ENCODE measurements around the gene HSP90AB1. TPM values are rescaled to one million over a fixed set of nuclear protein-coding genes. Genes with fewer than 3 reads are reported as not detected.

The HSP90AB1 gene
- total RNA-seq, 1 donor from 2014 or later = 762 TPM

DNA sequence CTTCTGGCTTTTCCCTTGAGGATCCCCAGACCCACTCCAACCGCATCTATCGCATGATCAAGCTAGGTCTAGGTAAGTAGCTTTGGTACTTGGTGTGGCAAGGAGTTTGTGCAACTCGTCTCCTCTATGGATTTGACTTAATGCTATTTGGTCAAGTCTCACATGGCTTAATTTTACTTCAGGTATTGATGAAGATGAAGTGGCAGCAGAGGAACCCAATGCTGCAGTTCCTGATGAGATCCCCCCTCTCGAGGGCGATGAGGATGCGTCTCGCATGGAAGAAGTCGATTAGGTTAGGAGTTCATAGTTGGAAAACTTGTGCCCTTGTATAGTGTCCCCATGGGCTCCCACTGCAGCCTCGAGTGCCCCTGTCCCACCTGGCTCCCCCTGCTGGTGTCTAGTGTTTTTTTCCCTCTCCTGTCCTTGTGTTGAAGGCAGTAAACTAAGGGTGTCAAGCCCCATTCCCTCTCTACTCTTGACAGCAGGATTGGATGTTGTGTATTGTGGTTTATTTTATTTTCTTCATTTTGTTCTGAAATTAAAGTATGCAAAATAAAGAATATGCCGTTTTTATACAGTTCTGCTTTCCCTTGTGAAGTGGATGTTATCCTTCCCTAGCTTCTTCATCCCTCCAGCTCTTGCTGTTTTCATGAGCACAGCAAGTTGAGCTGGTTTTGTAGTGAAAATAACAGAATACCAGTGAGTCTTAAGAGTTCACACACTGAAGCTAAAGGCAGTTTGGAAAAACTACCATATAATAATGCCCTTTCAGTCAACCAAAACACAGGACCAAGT lies 6.6 kb downstream of the HSP90AB1 start:
- intact Hi-C loops (cut with micrococcal nuclease) = loop anchor here (1.0 kb wide), 1 partner anchor 81 kb away; no protein-coding TSS in a partner anchor

GRCh38 chr6:44254191-44255104 lies 7.5 kb downstream of the HSP90AB1 start:
- intact Hi-C loops (cut with micrococcal nuclease) = no loop called here

GRCh38 chr6:44255105-44255808 lies 8.4 kb downstream of the HSP90AB1 start:
- intact Hi-C loops (cut with micrococcal nuclease) = no loop called here

DNA sequence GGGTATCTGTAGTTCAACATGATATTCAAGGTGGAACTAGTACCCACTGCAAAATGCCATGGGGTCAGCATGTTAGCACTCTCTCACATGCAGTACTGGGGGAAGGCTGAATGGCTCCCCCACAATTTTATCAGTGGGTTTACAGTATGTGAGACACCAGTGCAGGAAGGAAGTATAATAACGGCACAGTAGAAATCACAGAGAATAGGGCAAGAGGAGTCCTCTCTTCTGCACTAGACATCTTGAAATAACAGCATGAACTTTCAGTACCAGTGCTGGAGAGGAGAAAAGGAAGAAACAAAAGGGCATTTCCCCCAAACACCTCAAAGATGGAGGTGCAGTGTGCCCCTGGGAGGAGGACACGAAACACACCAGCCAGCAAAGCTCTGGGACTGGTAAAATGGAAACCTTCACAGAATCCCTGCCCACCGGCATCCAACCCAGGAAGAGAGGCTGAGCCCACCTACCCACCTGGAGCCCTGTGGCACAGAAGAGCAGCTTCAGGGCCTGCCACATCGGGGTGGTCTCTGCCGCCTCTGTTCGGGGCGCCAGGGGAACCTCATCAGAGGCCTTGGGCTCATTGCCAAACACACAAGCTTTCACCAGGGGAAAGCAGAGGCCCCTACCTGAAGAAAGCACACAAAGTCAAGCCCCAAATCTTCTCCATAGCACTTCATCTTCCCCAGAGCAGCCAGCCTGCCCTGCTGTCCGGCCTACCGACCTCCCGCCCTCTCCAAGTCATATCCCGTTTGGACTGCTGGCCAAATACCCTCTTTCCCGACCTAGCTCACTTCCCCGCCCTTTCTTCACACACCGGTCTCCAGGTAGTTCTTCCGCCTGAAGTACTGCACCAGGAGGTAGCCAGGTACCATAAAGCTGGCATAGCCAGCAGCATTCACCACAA lies 9.2 kb downstream of the HSP90AB1 start:
- intact Hi-C loops (cut with micrococcal nuclease) = no loop called here

- intact Hi-C loops (cut with micrococcal nuclease) = loop anchor here (1.0 kb wide), 3 partner anchors 9 to 84 kb away; partner anchors contain the start of genes HSP90AB1 and NFKBIE
Measured at GRCh38 chr6:44256775-44257024, 9.8 kb downstream of the HSP90AB1 start.

DNA sequence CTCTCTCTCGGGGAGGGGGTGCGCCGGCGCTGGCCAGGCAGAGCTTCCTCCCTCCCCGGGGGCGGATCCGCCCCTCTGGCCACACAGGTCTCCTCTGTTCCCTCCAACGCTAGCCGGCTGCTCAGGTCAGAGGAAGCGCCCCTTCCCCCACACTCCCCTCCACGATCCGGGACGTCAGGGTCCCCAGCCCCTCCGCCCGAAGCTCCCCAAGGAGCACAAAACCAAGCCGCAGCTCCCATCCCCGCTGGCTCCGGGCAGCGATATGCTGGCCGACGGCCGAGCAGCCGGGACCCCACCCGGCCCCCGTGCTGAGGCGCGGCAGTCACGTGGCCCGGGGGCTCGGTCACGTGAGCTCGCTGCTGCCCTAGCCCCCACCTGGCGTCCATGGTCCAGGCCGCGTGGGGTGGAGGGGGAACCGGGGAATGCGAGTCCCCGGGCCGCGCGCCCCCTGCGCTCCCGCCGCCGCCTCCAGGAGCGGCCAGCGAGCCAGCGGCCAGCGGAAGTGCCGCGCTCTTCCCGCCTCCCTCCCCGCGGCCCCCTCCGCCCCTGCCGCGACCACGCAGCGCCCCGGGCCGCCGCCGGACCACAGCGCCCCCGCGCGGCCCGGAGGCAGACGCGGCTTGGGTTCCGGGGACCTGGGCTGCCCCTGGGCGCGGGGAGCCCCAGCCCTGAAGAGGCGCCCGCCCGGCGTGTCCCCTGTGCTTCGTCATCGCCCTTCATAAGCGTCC lies 10.3 kb downstream of the HSP90AB1 start, which contains the start of gene SLC35B2:
TSS of gene SLC35B2 (minus strand) at position 504 of the 728 bp plus-strand sequence. CDS start at position 386, 118 bp downstream.
- intact Hi-C loops (cut with micrococcal nuclease) = loop anchor here (1.0 kb wide), 3 partner anchors 8 to 85 kb away; partner anchors contain the start of genes HSP90AB1 and NFKBIE

- intact Hi-C loops (cut with micrococcal nuclease) = loop anchor here (1.0 kb wide), 3 partner anchors 7 to 86 kb away; partner anchors contain the start of genes HSP90AB1 and NFKBIE
Measured at GRCh38 chr6:44257753-44258324, 10.9 kb downstream of the HSP90AB1 start.

DNA sequence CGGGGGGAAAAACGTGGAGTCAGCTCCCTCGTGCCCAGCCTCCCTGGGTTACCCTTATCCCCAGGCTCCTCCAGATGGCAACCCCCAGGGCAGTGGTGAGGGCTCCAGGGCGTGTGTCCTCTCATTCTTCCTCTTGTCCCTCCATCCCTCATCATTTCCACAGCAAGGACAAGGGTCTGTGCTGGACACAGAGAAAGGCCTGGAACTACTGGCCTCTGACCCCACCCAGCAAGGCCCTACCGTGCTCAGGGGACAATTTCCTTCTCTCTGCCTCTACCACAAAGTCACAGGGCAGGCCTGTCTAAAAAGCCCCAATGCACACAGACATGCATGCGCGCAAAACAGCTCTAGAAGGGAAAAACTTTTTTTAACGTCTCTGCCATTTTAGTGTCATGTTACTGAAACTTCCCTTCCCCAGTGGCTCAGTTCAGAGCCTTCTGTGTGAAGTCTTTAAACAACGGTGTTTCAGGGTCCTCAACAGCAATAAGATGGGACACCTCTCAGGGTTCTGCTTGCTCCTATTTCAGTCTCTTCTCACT lies 11.5 kb downstream of the HSP90AB1 start:
- intact Hi-C loops (cut with micrococcal nuclease) = no loop called here

DNA sequence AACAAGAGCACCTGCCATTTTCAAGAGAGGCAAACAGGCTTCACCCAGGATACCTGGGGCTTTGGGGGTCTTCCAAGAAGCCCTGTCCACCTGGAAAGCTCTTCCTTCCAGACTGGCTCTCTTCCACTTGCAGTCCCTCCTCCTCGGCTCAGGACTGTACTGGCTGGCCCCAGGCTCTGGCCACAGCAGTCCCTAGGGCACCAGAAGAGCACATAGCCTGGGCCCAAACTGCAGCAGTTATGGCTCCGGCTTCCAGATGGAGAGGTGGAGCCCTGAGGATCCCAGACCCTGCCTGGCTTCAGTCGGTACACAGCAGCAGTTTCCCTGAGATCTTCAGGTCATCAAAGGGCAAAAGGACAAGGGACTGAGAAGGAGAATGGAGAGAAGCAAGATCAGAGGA lies 12.0 kb downstream of the HSP90AB1 start:
- intact Hi-C loops (cut with micrococcal nuclease) = no loop called here

DNA sequence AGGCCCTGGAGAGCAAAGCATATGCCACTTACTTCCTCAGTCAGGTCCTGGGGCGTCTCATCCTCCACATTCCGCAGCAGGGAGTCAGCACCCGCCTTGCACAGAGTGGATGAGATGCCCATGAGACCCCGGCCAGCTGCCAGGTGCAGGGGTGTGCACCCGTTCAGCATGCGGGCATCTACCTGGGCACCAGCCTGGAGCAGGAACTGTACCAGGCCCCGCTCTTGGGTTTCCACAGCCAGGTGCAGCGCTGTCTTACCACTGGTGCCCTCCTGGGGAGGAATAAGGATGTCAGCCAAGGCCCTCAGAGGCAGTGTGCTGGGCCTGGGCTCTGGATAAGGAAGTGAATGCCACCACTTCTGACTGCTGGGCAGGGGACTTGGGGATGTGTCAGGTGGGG lies 13.1 kb downstream of the HSP90AB1 start:
- intact Hi-C loops (cut with micrococcal nuclease) = loop anchor here (10.0 kb wide), 1 partner anchor 1755 kb away; the partner anchor contains the start of gene CLIC5

DNA sequence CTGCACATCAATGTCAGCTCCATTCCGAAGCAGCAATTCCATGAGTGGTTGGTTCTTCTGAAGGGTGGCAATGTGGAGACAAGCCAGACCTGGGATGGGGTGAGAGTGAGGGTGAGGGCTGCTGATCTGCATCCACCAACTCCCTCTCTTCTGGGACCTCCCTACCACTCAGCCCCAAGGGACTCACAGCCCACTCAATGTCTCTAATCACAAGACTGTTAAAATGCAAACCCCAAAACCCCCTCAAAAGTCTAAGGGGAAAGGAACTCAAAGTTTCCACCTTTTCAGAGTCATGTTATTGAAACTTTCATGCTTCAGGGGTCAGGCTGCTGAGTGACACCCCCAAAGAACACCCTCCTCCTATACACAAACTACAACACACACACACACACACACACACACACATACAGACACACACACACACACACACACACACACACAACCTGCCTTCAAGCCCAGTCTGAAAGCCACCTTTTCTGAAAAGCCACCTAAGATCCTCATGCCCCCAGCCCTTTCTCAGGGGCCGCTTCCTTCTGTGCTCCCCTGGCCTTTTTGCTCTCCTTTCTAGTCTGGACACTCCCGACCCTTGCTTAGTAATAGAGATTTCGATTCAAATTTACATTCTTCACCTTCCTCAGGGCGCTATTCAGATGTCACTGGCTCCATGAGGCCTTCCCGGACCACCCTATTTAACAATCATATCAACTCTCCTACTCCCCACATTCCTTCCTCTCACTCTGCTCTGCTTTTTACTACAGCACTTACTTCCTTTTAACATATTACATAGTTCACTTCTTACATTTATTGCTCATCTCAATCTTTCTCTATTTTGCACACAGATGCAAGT lies 13.8 kb downstream of the HSP90AB1 start:
- intact Hi-C loops (cut with micrococcal nuclease) = loop anchor here (10.0 kb wide), 1 partner anchor 1754 kb away; the partner anchor contains the start of gene CLIC5

GRCh38 chr6:44261581-44261980 lies 14.7 kb downstream of the HSP90AB1 start:
- intact Hi-C loops (cut with micrococcal nuclease) = loop anchor here (10.0 kb wide), 1 partner anchor 1753 kb away; the partner anchor contains the start of gene CLIC5

DNA sequence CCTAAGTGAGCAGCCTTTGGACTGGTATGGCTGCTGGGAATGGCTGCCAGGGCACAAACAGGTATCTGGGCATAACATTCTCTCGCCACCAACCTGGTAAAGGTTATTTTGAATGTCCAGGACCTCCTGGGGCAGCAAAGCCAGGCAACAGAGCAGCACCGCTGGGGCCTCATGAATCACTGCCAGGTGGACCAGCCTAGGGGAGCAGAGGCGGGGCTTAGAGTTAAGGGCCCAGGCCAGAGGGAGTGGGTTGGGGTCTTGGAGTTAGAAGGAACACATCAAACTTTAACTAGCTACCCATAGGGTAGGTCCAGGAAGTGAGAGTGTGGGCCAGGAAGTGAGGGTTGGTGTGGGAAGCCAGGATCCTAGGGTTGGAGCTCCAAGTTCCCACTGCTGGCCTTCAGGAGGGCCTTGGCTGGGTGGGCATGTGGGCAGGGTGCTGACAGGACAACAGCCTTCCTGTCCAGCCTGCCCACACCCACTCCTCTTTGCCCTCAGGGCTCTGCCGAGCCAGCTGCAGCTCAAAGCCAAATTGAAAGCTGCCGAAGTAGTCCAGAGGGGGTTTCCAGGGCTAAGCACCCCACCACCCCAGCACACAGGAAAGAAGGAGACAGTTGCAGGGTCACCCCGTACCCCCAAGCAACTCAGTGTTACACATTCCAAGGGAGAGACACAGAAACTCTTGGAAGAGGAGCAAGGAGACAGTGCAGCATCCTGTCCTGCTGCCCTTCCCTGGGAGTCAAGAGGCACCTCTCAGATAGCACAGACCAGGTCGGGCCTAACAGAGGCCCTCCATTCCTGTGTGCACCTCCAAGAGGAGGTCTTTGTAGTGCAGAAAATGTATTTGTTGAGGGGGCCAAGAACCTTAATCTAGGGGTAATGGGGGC lies 15.8 kb downstream of the HSP90AB1 start:
- intact Hi-C loops (cut with micrococcal nuclease) = loop anchor here (10.0 kb wide), 1 partner anchor 1752 kb away; the partner anchor contains the start of gene CLIC5

DNA sequence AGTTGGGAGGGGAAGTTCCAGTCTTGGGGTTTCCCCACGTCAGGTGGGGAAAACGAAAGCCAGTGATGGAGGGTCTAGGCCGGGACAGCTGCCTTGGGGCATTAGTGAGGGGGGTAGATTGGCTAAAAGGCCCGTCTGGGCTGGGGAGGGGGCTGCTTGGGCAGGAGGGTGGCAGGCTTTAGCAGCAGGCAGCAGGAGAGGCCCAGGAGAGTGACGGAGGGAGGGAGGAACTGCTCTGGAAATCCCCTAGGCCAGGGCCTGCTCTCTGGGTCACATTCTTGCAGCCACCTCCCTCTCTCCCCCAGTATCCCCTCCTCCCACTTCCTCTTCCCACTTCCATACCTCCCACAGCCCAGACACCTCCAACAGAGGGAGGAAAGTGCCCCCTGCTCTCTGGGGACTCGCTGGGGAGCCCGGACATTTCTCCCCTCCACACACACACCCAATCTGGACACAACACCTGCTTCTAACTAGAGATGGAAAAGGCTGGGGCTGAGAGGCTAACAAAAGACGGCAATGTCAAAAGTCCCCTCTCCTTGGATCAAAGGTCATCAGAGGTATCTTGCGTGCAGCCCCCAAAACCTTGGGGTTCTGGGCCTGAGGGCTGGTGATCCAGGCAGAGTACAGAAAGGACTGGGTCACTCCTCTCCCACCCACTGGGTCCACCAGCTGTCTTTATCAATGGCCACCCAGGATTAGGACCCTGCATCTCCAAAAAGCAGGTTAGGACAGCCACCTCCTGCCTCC lies 16.6 kb downstream of the HSP90AB1 start:
- intact Hi-C loops (cut with micrococcal nuclease) = loop anchor here (2.0 to 10.0 kb wide), 2 partner anchors 137 to 1751 kb away; partner anchors contain the start of genes CLIC5, MRPL14 and TMEM63B

DNA sequence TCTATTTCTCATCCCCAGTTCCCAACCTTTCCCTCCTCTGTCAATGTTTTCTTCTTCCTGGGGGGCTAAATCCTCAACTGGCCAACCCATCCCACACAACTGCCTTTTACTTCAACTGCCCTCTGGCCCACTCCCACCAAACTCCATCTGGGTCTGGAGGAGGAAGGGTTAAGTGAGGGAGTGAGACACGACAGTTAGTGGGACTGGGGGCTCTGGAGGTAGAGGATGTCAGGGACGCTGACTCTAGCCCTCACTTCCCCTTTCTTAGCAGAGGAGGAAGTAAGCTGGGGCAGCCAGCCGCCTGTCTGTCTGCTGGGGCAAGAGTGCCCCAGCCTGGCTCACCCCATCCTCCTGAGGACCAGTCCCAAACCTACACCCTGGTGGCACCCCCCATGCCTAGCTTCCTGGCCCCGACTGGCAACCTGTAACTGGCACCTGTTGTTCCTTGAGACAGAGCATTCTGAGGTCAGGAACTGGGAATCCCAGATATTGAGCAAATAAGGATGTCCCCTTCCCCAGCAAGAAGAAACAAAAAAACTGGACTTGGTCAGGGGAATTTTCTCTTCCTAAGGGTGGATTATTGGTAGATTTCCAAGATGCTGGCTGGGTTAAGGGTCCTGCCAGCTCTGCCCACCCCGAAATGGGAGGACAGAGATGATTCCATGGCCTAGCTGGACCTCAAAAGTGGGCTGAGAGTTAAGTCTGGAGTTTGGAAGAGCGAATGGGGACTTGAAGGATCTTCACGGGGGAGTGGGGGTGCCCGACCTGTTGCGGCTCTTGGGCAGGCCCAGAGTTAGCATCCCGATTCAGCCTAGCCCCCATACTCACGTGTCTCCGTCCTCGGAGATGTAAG lies 17.5 kb downstream of the HSP90AB1 start:
- intact Hi-C loops (cut with micrococcal nuclease) = loop anchor here (1.0 to 10.0 kb wide), 8 partner anchors 7 to 1750 kb away; partner anchors contain the start of genes AARS2, CDC5L, CLIC5 and HSP90AB1
